HepG2 (cell line): ENCODE results near the gene ACSBG1.

Experiments used
- CENPX ChIP-seq: sonication (generic); formaldehyde crosslinking; IDR thresholded peaks from 2 replicates; pipeline ENCODE4 v1.9.0; 2021; ENCODE audit warnings: mild to moderate bottlenecking, missing genetic modification reagents, moderate library complexity
- CREB1 ChIP-seq, 2 experiments: fragments of 450-650 bp in 1 of 2; IDR thresholded peaks; 2 replicates each; pipeline ENCODE4 v1.6.1; 2016 to 2017; ENCODE audit warnings: control low read depth in 1 of 2, mild to moderate bottlenecking in 1 of 2, missing compliant biosample characterization in 1 of 2, missing genetic modification characterization in 1 of 2
- EZH2 ChIP-seq: conservative IDR thresholded peaks from 2 replicates; pipeline ENCODE4 v1.6.1; 2012; ENCODE audit warnings: mild to moderate bottlenecking, low read depth, low read length, moderate library complexity
- HNF4A ChIP-seq: sonication (generic); formaldehyde crosslinking; IDR thresholded peaks from 2 replicates; pipeline ENCODE4 v1.4.0; 2020; ENCODE audit warnings: missing genetic modification reagents
- MAFF ChIP-seq: IDR thresholded peaks from 2 replicates; pipeline ENCODE4 v1.6.1; 2011; ENCODE audit warnings: low read depth, low read length, improper control_type of control experiment
- POLR2A ChIP-seq, 2 experiments: IDR thresholded peaks; 2 replicates each; pipeline ENCODE4 v1.6.1; 2011; ENCODE audit warnings: low read depth in 2 of 2, low read length in 2 of 2, mild to moderate bottlenecking in 1 of 2, moderate library complexity in 1 of 2; ENCODE audit not compliant: insufficient read depth in 1 of 2
- POLR2AphosphoS5 ChIP-seq: IDR thresholded peaks from 2 replicates; pipeline ENCODE4 v1.6.1; 2012; ENCODE audit warnings: low read depth, low read length
- YY1 ChIP-seq: IDR thresholded peaks from 2 replicates; pipeline ENCODE4 v1.6.1; 2011; ENCODE audit warnings: low read length, low read depth, moderate library complexity, mild to moderate bottlenecking; ENCODE audit not compliant: insufficient read depth, insufficient replicate concordance
- ZNF138 ChIP-seq: sonication (generic); formaldehyde crosslinking; IDR thresholded peaks from 2 replicates; pipeline ENCODE4 v1.5.0; 2020; ENCODE audit warnings: mild to moderate bottlenecking, low read depth, missing genetic modification reagents
- TF ChIP-seq, protein P1 (sequence below): sonication (generic); formaldehyde crosslinking; IDR thresholded peaks from 2 replicates; pipeline ENCODE4 v1.5.0; 2020; ENCODE audit warnings: mild to moderate bottlenecking, missing genetic modification reagents, moderate library complexity
- TF ChIP-seq, protein P2 (sequence below): sonication (generic); formaldehyde crosslinking; IDR thresholded peaks from 2 replicates; pipeline ENCODE4 v1.4.0; 2020; ENCODE audit warnings: low read depth, missing genetic modification reagents
- TF ChIP-seq, protein P3 (sequence below): sonication (generic); formaldehyde crosslinking; IDR thresholded peaks from 2 replicates; pipeline ENCODE4 v1.4.0; 2020; ENCODE audit warnings: missing genetic modification reagents
- TF ChIP-seq, protein P4 (sequence below): sonication (generic); formaldehyde crosslinking; IDR thresholded peaks from one replicate; pipeline ENCODE4 v1.5.1; 2020; ENCODE audit warnings: mild to moderate bottlenecking, missing genetic modification reagents; ENCODE audit errors: not compliant biosample characterization

DNA sequence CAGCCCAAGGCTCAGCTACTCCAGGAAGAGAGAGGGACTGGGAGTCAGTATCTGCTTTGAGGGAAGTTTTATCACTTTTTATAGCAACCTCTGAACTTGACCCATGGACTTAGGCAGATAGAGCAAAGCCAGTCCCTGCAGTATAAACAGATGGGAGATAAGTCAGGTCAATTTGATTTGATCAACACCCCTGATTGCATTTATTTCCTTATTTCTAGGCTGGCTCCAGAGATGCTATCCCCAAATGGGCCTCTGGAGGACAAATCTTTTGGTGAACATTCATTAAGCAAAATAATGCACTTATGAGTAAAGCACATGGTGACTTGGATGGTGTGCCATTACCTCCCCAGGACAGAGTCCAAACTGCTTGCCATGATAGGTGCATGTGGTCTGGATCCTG, 94.1 kb downstream of the ACSBG1 start:
- TF ChIP-seq, protein P1, sequence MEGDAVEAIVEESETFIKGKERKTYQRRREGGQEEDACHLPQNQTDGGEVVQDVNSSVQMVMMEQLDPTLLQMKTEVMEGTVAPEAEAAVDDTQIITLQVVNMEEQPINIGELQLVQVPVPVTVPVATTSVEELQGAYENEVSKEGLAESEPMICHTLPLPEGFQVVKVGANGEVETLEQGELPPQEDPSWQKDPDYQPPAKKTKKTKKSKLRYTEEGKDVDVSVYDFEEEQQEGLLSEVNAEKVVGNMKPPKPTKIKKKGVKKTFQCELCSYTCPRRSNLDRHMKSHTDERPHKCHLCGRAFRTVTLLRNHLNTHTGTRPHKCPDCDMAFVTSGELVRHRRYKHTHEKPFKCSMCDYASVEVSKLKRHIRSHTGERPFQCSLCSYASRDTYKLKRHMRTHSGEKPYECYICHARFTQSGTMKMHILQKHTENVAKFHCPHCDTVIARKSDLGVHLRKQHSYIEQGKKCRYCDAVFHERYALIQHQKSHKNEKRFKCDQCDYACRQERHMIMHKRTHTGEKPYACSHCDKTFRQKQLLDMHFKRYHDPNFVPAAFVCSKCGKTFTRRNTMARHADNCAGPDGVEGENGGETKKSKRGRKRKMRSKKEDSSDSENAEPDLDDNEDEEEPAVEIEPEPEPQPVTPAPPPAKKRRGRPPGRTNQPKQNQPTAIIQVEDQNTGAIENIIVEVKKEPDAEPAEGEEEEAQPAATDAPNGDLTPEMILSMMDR (CRISPR knock-in tag): no peak
- no peak for TF ChIP-seq CREB1 (IDR thresholded peaks at IDR 0.05)
- no peak for TF ChIP-seq CREB1 (CRISPR knock-in tag; IDR thresholded peaks at IDR 0.05)
- no peak for TF ChIP-seq CENPX (CRISPR knock-in tag)
- TF ChIP-seq, protein P2, sequence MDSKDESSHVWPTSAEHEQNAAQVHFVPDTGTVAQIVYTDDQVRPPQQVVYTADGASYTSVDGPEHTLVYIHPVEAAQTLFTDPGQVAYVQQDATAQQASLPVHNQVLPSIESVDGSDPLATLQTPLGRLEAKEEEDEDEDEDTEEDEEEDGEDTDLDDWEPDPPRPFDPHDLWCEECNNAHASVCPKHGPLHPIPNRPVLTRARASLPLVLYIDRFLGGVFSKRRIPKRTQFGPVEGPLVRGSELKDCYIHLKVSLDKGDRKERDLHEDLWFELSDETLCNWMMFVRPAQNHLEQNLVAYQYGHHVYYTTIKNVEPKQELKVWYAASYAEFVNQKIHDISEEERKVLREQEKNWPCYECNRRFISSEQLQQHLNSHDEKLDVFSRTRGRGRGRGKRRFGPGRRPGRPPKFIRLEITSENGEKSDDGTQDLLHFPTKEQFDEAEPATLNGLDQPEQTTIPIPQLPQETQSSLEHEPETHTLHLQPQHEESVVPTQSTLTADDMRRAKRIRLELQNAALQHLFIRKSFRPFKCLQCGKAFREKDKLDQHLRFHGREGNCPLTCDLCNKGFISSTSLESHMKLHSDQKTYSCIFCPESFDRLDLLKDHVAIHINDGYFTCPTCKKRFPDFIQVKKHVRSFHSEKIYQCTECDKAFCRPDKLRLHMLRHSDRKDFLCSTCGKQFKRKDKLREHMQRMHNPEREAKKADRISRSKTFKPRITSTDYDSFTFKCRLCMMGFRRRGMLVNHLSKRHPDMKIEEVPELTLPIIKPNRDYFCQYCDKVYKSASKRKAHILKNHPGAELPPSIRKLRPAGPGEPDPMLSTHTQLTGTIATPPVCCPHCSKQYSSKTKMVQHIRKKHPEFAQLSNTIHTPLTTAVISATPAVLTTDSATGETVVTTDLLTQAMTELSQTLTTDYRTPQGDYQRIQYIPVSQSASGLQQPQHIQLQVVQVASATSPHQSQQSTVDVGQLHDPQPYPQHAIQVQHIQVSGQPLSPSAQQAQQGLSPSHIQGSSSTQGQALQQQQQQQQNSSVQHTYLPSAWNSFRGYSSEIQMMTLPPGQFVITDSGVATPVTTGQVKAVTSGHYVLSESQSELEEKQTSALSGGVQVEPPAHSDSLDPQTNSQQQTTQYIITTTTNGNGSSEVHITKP (CRISPR knock-in tag): no peak
- TF ChIP-seq, protein P3, sequence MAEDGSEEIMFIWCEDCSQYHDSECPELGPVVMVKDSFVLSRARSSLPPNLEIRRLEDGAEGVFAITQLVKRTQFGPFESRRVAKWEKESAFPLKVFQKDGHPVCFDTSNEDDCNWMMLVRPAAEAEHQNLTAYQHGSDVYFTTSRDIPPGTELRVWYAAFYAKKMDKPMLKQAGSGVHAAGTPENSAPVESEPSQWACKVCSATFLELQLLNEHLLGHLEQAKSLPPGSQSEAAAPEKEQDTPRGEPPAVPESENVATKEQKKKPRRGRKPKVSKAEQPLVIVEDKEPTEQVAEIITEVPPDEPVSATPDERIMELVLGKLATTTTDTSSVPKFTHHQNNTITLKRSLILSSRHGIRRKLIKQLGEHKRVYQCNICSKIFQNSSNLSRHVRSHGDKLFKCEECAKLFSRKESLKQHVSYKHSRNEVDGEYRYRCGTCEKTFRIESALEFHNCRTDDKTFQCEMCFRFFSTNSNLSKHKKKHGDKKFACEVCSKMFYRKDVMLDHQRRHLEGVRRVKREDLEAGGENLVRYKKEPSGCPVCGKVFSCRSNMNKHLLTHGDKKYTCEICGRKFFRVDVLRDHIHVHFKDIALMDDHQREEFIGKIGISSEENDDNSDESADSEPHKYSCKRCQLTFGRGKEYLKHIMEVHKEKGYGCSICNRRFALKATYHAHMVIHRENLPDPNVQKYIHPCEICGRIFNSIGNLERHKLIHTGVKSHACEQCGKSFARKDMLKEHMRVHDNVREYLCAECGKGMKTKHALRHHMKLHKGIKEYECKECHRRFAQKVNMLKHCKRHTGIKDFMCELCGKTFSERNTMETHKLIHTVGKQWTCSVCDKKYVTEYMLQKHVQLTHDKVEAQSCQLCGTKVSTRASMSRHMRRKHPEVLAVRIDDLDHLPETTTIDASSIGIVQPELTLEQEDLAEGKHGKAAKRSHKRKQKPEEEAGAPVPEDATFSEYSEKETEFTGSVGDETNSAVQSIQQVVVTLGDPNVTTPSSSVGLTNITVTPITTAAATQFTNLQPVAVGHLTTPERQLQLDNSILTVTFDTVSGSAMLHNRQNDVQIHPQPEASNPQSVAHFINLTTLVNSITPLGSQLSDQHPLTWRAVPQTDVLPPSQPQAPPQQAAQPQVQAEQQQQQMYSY (CRISPR knock-in tag): no peak
- TF ChIP-seq, protein P4, sequence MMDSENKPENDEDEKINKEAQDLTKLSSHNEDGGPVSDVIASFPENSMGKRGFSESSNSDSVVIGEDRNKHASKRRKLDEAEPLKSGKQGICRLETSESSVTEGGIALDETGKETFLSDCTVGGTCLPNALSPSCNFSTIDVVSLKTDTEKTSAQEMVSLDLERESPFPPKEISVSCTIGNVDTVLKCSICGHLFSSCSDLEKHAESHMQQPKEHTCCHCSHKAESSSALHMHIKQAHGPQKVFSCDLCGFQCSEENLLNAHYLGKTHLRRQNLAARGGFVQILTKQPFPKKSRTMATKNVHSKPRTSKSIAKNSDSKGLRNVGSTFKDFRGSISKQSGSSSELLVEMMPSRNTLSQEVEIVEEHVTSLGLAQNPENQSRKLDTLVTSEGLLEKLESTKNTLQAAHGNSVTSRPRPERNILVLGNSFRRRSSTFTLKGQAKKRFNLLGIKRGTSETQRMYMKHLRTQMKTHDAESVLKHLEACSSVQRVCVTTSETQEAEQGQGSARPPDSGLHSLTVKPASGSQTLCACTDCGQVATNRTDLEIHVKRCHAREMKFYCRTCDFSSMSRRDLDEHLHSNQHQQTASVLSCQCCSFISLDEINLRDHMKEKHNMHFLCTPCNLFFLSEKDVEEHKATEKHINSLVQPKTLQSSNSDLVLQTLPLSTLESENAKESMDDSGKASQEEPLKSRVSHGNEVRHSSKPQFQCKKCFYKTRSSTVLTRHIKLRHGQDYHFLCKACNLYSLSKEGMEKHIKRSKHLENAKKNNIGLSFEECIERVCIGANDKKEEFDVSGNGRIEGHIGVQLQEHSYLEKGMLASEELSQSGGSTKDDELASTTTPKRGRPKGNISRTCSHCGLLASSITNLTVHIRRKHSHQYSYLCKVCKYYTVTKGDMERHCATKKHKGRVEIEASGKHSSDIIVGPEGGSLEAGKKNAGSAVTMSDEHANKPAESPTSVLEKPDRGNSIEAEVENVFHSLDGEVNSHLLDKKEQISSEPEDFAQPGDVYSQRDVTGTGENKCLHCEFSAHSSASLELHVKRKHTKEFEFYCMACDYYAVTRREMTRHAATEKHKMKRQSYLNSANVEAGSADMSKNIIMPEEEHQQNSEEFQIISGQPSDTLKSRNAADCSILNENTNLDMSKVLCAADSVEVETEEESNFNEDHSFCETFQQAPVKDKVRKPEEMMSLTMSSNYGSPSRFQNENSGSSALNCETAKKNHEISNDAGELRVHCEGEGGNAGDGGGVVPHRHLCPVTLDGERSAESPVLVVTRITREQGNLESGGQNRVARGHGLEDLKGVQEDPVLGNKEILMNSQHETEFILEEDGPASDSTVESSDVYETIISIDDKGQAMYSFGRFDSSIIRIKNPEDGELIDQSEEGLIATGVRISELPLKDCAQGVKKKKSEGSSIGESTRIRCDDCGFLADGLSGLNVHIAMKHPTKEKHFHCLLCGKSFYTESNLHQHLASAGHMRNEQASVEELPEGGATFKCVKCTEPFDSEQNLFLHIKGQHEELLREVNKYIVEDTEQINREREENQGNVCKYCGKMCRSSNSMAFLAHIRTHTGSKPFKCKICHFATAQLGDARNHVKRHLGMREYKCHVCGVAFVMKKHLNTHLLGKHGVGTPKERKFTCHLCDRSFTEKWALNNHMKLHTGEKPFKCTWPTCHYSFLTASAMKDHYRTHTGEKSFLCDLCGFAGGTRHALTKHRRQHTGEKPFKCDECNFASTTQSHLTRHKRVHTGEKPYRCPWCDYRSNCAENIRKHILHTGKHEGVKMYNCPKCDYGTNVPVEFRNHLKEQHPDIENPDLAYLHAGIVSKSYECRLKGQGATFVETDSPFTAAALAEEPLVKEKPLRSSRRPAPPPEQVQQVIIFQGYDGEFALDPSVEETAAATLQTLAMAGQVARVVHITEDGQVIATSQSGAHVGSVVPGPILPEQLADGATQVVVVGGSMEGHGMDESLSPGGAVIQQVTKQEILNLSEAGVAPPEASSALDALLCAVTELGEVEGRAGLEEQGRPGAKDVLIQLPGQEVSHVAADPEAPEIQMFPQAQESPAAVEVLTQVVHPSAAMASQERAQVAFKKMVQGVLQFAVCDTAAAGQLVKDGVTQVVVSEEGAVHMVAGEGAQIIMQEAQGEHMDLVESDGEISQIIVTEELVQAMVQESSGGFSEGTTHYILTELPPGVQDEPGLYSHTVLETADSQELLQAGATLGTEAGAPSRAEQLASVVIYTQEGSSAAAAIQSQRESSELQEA (CRISPR knock-in tag): no peak
- no peak for TF ChIP-seq POLR2A (IDR thresholded peaks at IDR 0.05; ENCODE audit: insufficient read depth in 1 of 2, low read depth in 2 of 2, low read length in 2 of 2)
- no peak for TF ChIP-seq HNF4A
- no peak for TF ChIP-seq POLR2AphosphoS5
- TF ChIP-seq YY1: no peak
- no peak for TF ChIP-seq ZNF138
- no peak for TF ChIP-seq EZH2
- no peak for TF ChIP-seq MAFF
